Suprapubic skin (tissue), 4 donors: ENCODE measurements around the gene SLC5A8.

Experiments used
- EP300 ChIP-seq: sonication (generic); formaldehyde crosslinking; IDR thresholded peaks from one replicate; pipeline ENCODE4 v1.6.1; 2017; ENCODE audit warnings: antibody characterized with exemption
- POLR2A ChIP-seq, 2 donors: fragments of 450-650 bp; IDR thresholded peaks; one replicate each; pipeline ENCODE4 v1.6.1; 2017; ENCODE audit warnings: antibody characterized with exemption in 2 of 2, mild to moderate bottlenecking in 2 of 2, moderate library complexity in 2 of 2
- POLR2AphosphoS5 ChIP-seq, 3 donors: sonication (generic); formaldehyde crosslinking; IDR thresholded peaks; one replicate each; pipeline ENCODE4 v1.6.1; 2017; ENCODE audit warnings: antibody characterized with exemption in 3 of 3
- TF ChIP-seq, protein P1 (sequence below), 2 donors: fragments of 200-600 bp in 1 of 2; fragments of 450-650 bp in 1 of 2; sonication (generic) in 1 of 2; IDR thresholded peaks; one replicate each; pipeline ENCODE4 v1.5.1; 2016 to 2019; ENCODE audit warnings: antibody characterized with exemption in 2 of 2, mild to moderate bottlenecking in 1 of 2, moderate library complexity in 1 of 2

DNA sequence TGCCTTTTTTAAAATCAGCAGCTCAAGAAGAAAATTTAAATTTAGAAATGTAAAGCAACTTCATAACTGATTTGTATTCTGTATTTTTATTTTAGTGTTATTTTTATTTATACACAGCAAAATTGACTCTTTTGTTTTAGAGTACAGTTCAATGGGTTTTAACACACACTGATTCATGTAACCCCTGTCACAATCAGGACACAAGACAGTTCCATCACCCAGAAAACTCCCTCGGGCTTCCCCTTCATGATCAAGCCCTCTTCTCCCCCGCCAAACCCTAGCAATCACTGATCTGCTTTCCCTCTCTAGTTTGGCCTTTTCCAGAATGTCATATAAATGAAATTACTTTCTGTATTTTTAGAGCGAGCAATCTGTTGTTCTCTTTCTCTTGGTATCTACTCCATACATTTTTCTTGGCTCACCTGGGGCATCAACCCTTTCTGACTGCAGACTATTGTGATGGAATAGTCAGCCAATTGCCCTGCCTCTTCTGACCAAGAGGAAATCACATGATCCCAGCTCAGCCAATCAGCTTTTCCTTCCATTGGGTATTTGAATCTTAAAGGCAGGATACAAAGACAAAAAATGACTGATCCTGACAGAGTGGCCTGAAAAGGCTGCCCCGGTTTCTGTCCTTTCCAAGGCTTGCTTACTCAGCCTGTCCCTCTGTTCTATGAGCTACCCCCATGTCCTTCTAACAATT lies 5.3 kb downstream of the SLC5A8 start:
- TF ChIP-seq, protein P1, sequence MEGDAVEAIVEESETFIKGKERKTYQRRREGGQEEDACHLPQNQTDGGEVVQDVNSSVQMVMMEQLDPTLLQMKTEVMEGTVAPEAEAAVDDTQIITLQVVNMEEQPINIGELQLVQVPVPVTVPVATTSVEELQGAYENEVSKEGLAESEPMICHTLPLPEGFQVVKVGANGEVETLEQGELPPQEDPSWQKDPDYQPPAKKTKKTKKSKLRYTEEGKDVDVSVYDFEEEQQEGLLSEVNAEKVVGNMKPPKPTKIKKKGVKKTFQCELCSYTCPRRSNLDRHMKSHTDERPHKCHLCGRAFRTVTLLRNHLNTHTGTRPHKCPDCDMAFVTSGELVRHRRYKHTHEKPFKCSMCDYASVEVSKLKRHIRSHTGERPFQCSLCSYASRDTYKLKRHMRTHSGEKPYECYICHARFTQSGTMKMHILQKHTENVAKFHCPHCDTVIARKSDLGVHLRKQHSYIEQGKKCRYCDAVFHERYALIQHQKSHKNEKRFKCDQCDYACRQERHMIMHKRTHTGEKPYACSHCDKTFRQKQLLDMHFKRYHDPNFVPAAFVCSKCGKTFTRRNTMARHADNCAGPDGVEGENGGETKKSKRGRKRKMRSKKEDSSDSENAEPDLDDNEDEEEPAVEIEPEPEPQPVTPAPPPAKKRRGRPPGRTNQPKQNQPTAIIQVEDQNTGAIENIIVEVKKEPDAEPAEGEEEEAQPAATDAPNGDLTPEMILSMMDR (IDR thresholded peaks at IDR 0.05) = no peak
- TF ChIP-seq POLR2A (IDR thresholded peaks at IDR 0.05) (no peak), POLR2AphosphoS5 (IDR thresholded peaks at IDR 0.05) (no peak), EP300 (no peak)
